PC-3 (cell line): ENCODE data around the gene ARHGAP24. TPM values are rescaled to one million over a fixed set of nuclear protein-coding genes. Genes with fewer than 3 reads are reported as not detected.

Experiments
- ATAC-seq: fragments of 200-7000 bp; cut with Tn5 transposase; 2 replicates; pipeline ENCODE4 v1.9.1; 2020; ENCODE audit warnings: mild to moderate bottlenecking, moderate library complexity
- BruUV-seq: library from RNA; stranded (reverse); fragments of 400-500 nt; replicated peaks from 2 replicates; lab custom pipeline; 2021; lab: Mats Ljungman, UMichigan
- CTCF ChIA-PET: fragments of 300-600 bp; sonication (Branson Sonifier 250); formaldehyde crosslinking; loops from one replicate; lab custom pipeline; 2022; ENCODE audit warnings: antibody characterized with exemption; lab: Charles Lee
- POLR2A ChIA-PET: fragments of 300-600 bp; sonication (Branson Sonifier 250); formaldehyde crosslinking; loops from one replicate; lab custom pipeline; 2022; ENCODE audit warnings: antibody characterized with exemption; ENCODE audit not compliant: unreplicated experiment; lab: Charles Lee
- DNase-seq: peaks from one replicate; pipeline ENCODE4 v3.0.0-alpha.2; 2015
- H2AFZ ChIP-seq: fragments of 300-600 bp; sonication (generic); 2 replicates; pipeline ENCODE4 v1.6.0; 2016; ENCODE audit warnings: antibody characterized with exemption, low read length
- H3F3A ChIP-seq: fragments of 300-600 bp; sonication (generic); one replicate; pipeline ENCODE4 v1.6.0; 2017; ENCODE audit warnings: antibody characterized with exemption, low read length, control low read depth, mild to moderate bottlenecking; ENCODE audit not compliant: unreplicated experiment
- H3K27ac ChIP-seq: fragments of 300-600 bp; sonication (generic); 2 replicates; pipeline ENCODE4 v1.5.1; 2016; ENCODE audit warnings: mild to moderate bottlenecking, low read length
- H3K27me3 ChIP-seq: fragments of 300-600 bp; sonication (generic); 2 replicates; pipeline ENCODE4 v1.6.1; 2016; ENCODE audit warnings: low read length, mixed read lengths
- H3K36me3 ChIP-seq: fragments of 300-600 bp; sonication (generic); 2 replicates; pipeline ENCODE4 v1.6.1; 2016; ENCODE audit warnings: low read depth, mixed run types, low read length, mixed read lengths
- H3K4me1 ChIP-seq: fragments of 300-600 bp; sonication (generic); 2 replicates; pipeline ENCODE4 v1.5.1; 2016; ENCODE audit warnings: low read length; ENCODE audit not compliant: insufficient read depth
- H3K4me2 ChIP-seq: fragments of 300-600 bp; sonication (generic); 2 replicates; pipeline ENCODE4 v1.6.0; 2016; ENCODE audit warnings: low read length
- H3K4me3 ChIP-seq: fragments of 300-600 bp; sonication (generic); 2 replicates; pipeline ENCODE4 v1.5.1; 2016; ENCODE audit warnings: mild to moderate bottlenecking, low read length, mixed read lengths
- H3K79me2 ChIP-seq: fragments of 300-600 bp; sonication (generic); 2 replicates; pipeline ENCODE4 v1.6.1; 2017; ENCODE audit warnings: low read length, mixed read lengths
- H3K9ac ChIP-seq: fragments of 300-600 bp; sonication (generic); 2 replicates; pipeline ENCODE4 v1.6.0; 2016; ENCODE audit warnings: mild to moderate bottlenecking, low read length
- H3K9me2 ChIP-seq: fragments of 300-600 bp; sonication (generic); replicated peaks from 2 replicates; pipeline ENCODE4 v1.6.1; 2016; ENCODE audit warnings: mixed run types, low read length, mixed read lengths
- H3K9me3 ChIP-seq: fragments of 300-600 bp; sonication (generic); 2 replicates; pipeline ENCODE4 v1.6.1; 2016; ENCODE audit warnings: low read length, mixed read lengths
- H4K20me1 ChIP-seq: fragments of 300-600 bp; sonication (generic); 2 replicates; pipeline ENCODE4 v1.6.1; 2016; ENCODE audit warnings: low read length, mixed read lengths
- EZH2 ChIP-seq: fragments of 300-600 bp; sonication (generic); IDR thresholded peaks from one replicate; pipeline ENCODE4 v1.6.1; 2017; ENCODE audit warnings: antibody characterized with exemption, mild to moderate bottlenecking, low read length; ENCODE audit not compliant: unreplicated experiment
- EZH2phosphoT487 ChIP-seq: fragments of 300-600 bp; sonication (generic); IDR thresholded peaks from 2 replicates; pipeline ENCODE4 v1.6.1; 2018; ENCODE audit warnings: mild to moderate bottlenecking, antibody characterized with exemption, low read length, borderline replicate concordance
- intact Hi-C: fragments of 100-400 bp; cut with micrococcal nuclease; formaldehyde crosslinking; loops from 2 replicates; pipeline ENCODE4 v1.9.0; 2023
- total RNA-seq: library from RNA; depleted of rRNA; stranded (reverse); fragments of >200 nt; gene quantifications from 2 replicates; pipeline ENCODE4 v1.2.3, GENCODE V29; 2014
- TF ChIP-seq, protein P1 (sequence below): fragments of 300-600 bp; sonication (generic); conservative IDR thresholded peaks from 2 replicates; pipeline ENCODE4 v1.5.1; 2017; ENCODE audit warnings: antibody characterized with exemption, low read depth, mild to moderate bottlenecking, low read length

The ARHGAP24 gene
- total RNA-seq, 1 experiment from 2014 or later = 7.4 TPM

DNA sequence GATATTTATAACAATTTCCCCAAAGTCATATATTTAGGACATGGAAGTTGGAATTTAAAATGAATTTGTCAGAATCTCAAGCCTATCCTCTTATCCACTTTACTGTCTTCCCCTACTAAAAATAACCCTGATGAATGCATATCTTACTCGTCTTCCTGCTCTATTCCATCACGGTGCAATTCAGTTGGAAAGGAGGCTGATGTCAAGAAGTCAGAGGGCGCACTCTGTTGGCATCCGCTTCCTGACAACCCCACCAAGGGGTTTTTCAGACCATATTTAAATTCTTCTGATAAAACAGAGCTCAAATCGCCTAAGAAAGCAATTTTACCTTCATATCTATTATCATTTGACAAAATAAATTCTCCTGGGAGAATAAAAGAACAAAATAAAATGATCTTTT is 233.5 kb downstream of the ARHGAP24 start:
- intact Hi-C loops = no loop called here
- no peaks in the 10 kb centered on the region for H3K9me3 ChIP-seq
- no peak overlapping the region for H3K9ac ChIP-seq
- H4K20me1 ChIP-seq = no peaks in the 10 kb centered on the region
- no peak for TF ChIP-seq EZH2phosphoT487
- TF ChIP-seq, protein P1, sequence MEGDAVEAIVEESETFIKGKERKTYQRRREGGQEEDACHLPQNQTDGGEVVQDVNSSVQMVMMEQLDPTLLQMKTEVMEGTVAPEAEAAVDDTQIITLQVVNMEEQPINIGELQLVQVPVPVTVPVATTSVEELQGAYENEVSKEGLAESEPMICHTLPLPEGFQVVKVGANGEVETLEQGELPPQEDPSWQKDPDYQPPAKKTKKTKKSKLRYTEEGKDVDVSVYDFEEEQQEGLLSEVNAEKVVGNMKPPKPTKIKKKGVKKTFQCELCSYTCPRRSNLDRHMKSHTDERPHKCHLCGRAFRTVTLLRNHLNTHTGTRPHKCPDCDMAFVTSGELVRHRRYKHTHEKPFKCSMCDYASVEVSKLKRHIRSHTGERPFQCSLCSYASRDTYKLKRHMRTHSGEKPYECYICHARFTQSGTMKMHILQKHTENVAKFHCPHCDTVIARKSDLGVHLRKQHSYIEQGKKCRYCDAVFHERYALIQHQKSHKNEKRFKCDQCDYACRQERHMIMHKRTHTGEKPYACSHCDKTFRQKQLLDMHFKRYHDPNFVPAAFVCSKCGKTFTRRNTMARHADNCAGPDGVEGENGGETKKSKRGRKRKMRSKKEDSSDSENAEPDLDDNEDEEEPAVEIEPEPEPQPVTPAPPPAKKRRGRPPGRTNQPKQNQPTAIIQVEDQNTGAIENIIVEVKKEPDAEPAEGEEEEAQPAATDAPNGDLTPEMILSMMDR = no peak
- TF ChIP-seq EZH2 = no peak
- DNase-seq = no peak
- no TSS peak for BruUV-seq
- no peak for ATAC-seq
- POLR2A ChIA-PET = no interaction called here
- H3K4me3 ChIP-seq = no peak overlapping the region
- CTCF ChIA-PET = no interaction called here
- H3K27ac ChIP-seq = no peak overlapping the region
- H2AFZ ChIP-seq = no peak overlapping the region
- no peak overlapping the region for H3K4me2 ChIP-seq
- no peaks in the 10 kb centered on the region for H3K27me3 ChIP-seq
- no peaks in the 10 kb centered on the region for H3F3A ChIP-seq
- H3K79me2 ChIP-seq = no peaks in the 10 kb centered on the region
- no peaks in the 10 kb centered on the region for H3K9me2 ChIP-seq
- no peaks in the 10 kb centered on the region for H3K4me1 ChIP-seq
- no peaks in the 10 kb centered on the region for H3K36me3 ChIP-seq

- Histone ChIP-seq H3K4me1 (no peaks in the 10 kb centered on the region), H3K9ac (no peak overlapping the region), H3K9me2 (no peaks in the 10 kb centered on the region), H3K4me3 (no peak overlapping the region), H3K9me3 (no peaks in the 10 kb centered on the region), H3K36me3 (no peaks in the 10 kb centered on the region), H3K79me2 (no peaks in the 10 kb centered on the region), H3K27me3 (no peaks in the 10 kb centered on the region), H3K27ac (no peak overlapping the region), H3K4me2 (no peak overlapping the region), H2AFZ (no peak overlapping the region), H3F3A (no peaks in the 10 kb centered on the region), H4K20me1 (no peaks in the 10 kb centered on the region)
- ChIA-PET CTCF (no interaction called here), POLR2A (no interaction called here)
- no TSS peak for BruUV-seq
- intact Hi-C loops = no loop called here
- no peak for TF ChIP-seq EZH2phosphoT487
- TF ChIP-seq, protein P1 = no peak
- TF ChIP-seq EZH2 = no peak
- ATAC-seq = no peak
- DNase-seq = no peak
Observed at GRCh38 chr4:85713005-85713404, 238.1 kb downstream of the ARHGAP24 start.

- no peak for DNase-seq
- no peak for ATAC-seq
- no TSS peak for BruUV-seq
- H3F3A ChIP-seq = no peaks in the 10 kb centered on the region
- no peaks in the 10 kb centered on the region for H4K20me1 ChIP-seq
- H3K9me3 ChIP-seq = no peaks in the 10 kb centered on the region
- no peaks in the 10 kb centered on the region for H3K27me3 ChIP-seq
- H2AFZ ChIP-seq = no peak overlapping the region
- intact Hi-C loops = no loop called here
- ChIA-PET CTCF (interaction anchor here (0.6 kb wide), 1 partner anchor 160 kb away, joined by 3 read pairs; no protein-coding TSS in a partner anchor), POLR2A (no interaction called here)
- no peak overlapping the region for H3K4me3 ChIP-seq
- H3K9ac ChIP-seq = no peak overlapping the region
- no peak overlapping the region for H3K4me2 ChIP-seq
- no peaks in the 10 kb centered on the region for H3K9me2 ChIP-seq
- H3K79me2 ChIP-seq = no peaks in the 10 kb centered on the region
- no peak overlapping the region for H3K27ac ChIP-seq
- TF ChIP-seq EZH2phosphoT487 (no peak), EZH2 (no peak)
- TF ChIP-seq, protein P1 = no peak
- no peaks in the 10 kb centered on the region; the same call in 1 of the 2 replicates for H3K4me1 ChIP-seq
- no peaks in the 10 kb centered on the region for H3K36me3 ChIP-seq
Observed at GRCh38 chr4:85715991-85716737, 241.2 kb downstream of the ARHGAP24 start.
